ENCODE measurements around the gene MSRB1.
A peak's percentile ranks its signal among the peaks of the same experiment; 100 is the strongest.
"Not testable (repeated sequence)": the region's sequence is repeated elsewhere in the genome, so short reads cannot be mapped to it uniquely, and the experiment has no call there.

The MSRB1 gene

DNA sequence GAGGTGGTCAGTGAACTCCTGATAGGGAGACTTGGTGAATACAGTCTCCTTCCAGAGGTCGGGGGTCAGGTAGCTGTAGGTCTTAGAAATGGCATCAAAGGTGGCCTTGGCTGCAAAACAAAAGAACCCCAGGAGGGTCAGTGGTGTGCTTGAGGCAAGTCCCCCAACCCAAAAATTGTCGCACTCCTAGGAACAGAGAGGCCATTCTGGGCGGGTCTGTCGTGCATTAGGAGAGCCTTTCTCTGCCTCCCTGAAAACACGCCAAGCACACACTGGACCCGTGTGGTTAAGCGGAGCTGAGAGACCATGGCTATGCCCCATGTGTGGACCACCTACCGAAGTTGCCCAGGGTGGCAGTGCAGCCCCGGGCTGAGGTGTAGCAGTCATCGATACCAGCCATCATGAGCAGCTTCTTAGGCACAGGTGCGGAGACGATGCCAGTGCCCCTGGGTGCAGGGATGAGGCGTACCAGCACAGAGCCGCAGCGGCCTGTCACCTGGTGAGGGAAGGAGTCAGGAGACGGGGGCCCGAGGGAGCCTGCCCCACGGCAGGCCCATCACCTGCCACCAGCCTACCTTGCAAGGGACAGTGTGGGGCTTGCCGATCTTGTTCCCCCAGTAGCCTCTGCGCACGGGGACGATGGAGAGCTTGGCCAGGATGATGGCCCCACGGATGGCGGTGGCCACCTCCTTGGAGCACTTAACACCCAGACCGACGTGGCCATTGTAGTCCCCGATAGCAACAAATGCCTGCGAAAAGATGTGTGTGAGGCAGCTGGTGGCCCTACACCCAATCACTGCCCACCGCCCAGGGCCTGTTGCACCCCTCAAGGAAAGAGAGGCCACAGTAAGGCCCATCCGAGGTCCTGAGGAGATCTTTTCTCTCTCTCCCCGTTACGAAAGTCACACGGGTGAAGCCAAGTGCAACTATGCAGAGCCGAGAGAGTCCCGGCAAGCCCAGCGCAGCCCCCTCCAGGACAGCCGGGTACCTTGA is 19.5 kb upstream of the MSRB1 start:
- H3K9me3 Mint-ChIP-seq; ATAC-seq (replicated peaks; ENCODE audit: extremely low read depth, poor library complexity, severe bottlenecking); H3K27me3 Mint-ChIP-seq; DNase-seq (ENCODE audit: low spot score in 2 of 2): not testable (repeated sequence)
- peak overlapping the region; percentile 94 for H3K4me3 Mint-ChIP-seq
- H3K27ac Mint-ChIP-seq (ENCODE audit: low read depth) = peak overlapping the region; percentile 99
- peaks cover 57% of the 10 kb centered on the region for H3K36me3 Mint-ChIP-seq (ENCODE audit: insufficient read depth)
- H3K4me1 Mint-ChIP-seq = peaks cover 65% of the 10 kb centered on the region

DNA sequence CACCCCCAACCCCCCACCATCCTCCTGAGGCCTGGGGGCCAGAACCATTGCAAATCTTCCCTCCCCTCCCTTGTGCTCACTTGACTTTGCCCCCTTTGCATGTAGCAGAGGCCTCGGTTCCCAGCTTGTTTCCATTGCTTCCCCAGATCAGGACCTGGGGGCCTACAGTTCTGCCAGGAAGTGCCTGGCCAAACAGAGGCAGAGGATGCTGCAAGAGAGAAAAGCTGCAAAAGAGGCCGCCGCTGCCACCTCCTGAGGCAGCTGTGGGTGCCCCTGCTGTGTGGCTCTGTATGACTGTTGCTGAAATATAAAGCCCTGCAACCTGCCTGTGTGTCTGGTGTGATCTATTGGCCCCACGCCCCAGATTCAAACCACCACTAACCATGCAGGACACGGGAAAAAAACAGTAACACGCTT is 18.7 kb upstream of the MSRB1 start:
- DNase-seq (ENCODE audit: low spot score in 2 of 2) (no peak), ATAC-seq (replicated peaks; ENCODE audit: extremely low read depth, poor library complexity, severe bottlenecking) (no peak)
- H3K4me3 Mint-ChIP-seq = peak overlapping the region; percentile 94
- no peaks in the 10 kb centered on the region for H3K9me3 Mint-ChIP-seq
- H3K36me3 Mint-ChIP-seq (ENCODE audit: insufficient read depth) = peaks cover 57% of the 10 kb centered on the region
- no peaks in the 10 kb centered on the region for H3K27me3 Mint-ChIP-seq
- H3K27ac Mint-ChIP-seq (ENCODE audit: low read depth) = peak overlapping the region; percentile 99
- H3K4me1 Mint-ChIP-seq = peaks cover 65% of the 10 kb centered on the region

DNA sequence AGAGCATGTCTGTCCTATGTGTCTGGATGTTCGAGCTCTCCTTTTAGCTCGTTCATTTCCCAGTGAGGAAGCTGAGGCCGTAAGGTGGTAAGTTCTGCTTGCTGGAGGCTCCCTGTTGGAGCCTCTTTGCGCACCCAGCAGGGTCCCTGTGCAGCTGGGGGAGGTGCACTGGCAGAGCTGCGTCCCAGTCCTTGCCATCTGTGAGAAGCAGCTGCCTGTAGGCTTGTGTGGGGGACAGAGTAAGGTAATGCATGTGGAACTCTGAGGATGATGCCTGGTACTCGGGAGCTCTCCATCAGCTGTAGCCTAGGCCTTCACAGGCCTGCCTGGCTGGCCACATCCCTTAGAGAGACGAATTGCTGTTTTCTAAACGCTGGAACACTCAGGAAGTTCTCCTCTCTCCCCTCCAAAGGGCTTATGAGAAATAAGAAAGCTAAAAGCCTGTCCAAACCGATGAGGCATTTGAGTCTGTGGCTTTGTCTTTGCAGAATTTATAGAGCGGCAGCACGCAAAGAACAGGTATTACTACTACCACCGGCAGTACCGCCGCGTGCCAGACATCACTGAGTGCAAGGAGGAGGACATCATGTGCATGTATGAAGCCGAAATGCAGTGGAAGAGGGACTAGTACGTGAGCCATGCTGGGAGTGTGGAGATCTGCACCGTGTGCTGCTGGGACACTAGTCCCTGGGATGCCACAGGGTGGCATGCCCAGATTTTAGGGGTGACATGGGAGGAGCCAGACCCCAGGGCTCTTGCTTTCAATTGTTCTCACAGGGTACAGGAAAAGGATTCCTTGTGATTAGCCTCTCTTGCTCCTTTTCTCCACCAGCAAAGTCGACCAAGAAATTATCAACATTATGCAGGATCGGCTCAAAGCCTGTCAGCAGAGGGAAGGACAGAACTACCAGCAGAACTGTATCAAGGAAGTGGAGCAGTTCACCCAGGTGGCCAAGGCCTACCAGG is 17.9 kb upstream of the MSRB1 start:
- Mint-ChIP-seq H3K27me3 (no peaks in the 10 kb centered on the region), H3K36me3 (ENCODE audit: insufficient read depth) (peaks cover 57% of the 10 kb centered on the region), H3K4me1 (peaks cover 64% of the 10 kb centered on the region), H3K27ac (ENCODE audit: low read depth) (peak overlapping the region; percentile 99), H3K4me3 (peak overlapping the region; percentile 94), H3K9me3 (no peaks in the 10 kb centered on the region)
- ATAC-seq (replicated peaks; ENCODE audit: extremely low read depth, poor library complexity, severe bottlenecking) (no peak), DNase-seq (ENCODE audit: low spot score in 2 of 2) (no peak)

DNA sequence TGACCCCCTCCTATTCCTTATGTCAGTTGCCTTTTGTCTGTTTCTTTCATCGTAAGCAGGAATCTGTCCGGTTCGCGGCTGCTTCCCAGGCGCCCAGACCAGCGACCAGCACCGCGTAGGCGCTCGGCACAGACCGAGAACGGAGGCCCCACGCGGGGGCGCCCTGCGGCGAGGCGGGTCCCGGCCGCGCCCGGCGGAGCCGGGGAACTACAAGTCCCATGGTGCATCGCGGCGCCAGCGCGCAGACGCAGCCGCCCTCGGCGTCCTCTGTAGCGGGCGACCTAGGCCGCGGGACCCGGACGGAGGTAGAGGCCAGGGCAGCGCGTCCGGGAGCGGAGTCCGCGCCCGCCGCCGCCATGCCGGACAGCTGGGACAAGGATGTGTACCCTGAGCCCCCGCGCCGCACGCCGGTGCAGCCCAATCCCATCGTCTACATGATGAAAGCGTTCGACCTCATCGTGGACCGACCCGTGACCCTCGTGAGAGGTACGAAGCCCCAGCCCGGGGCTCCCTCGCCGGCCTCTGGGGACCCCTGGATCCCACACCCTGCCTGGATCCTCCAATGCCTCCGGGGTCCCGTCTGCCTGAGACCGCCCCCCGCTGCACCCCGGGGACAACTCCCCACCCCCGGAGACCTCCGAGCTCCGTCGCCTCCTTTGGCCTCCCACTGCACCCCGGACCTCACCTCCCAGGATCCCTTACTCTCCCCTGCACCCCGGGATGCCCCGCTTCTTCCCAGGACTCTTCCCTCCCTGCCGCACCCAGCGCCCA is 16.5 kb upstream of the MSRB1 start, which contains the start of gene NDUFB10:
Gene NDUFB10, plus strand, starts transcription at position 270 of the 771 bp plus-strand sequence. Its CDS starts 87 bp downstream, at position 357.
- Mint-ChIP-seq H3K9me3 (no peaks in the 10 kb centered on the region), H3K27ac (ENCODE audit: low read depth) (peak within 1 kb of the TSS; percentile 99)

DNA sequence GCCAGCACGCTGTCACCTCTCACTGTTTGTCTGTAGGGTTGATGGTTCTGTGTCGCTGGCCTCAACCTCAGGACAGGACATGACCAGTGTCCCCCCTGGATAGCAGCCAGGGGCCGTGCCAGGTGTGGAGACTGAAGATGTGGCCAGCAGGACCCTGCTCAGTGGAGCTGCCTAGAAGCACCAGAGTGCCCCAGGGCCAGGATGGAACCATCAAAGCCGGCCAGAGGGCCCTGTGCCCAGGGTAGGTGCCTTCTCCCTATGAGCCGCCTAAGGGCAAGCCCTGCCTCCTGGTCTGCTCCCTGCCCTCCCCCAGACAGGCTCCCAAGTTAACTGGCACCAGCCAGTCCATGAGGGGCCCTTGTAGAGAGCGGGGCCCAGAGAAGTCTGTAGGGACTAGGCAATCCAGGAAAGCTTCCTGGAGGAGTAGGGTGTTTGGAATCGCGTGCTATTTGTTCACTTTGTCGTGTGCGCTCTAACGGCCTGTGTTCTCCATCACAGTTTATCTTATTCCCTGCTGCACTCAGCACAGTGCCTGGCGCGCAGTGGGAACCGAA is 15.8 kb upstream of the MSRB1 start:
- H3K4me3 Mint-ChIP-seq = peak overlapping the region; percentile 94
- peaks cover 39% of the 10 kb centered on the region for H3K36me3 Mint-ChIP-seq (ENCODE audit: insufficient read depth)
- H3K4me1 Mint-ChIP-seq = peaks cover 44% of the 10 kb centered on the region
- no peaks in the 10 kb centered on the region for H3K9me3 Mint-ChIP-seq
- DNase-seq (ENCODE audit: low spot score in 2 of 2) (no peak), ATAC-seq (replicated peaks; ENCODE audit: extremely low read depth, poor library complexity, severe bottlenecking) (no peak)
- peak overlapping the region; percentile 44 for H3K27ac Mint-ChIP-seq (ENCODE audit: low read depth)
- no peaks in the 10 kb centered on the region for H3K27me3 Mint-ChIP-seq

More for the DNA sequence above, 16.5 kb upstream of the MSRB1 start, which contains the start of gene NDUFB10:
- peaks cover 45% of the 10 kb centered on the region for H3K36me3 Mint-ChIP-seq (ENCODE audit: insufficient read depth)
- peaks cover 51% of the 10 kb centered on the region for H3K4me1 Mint-ChIP-seq
- H3K4me3 Mint-ChIP-seq = peak within 1 kb of the TSS; percentile 94
- DNase-seq (ENCODE audit: low spot score in 2 of 2) (peak; percentile 78 to 87), ATAC-seq (replicated peaks; ENCODE audit: extremely low read depth, poor library complexity, severe bottlenecking) (peak; percentile 65)
- no peaks in the 10 kb centered on the region for H3K27me3 Mint-ChIP-seq

DNA sequence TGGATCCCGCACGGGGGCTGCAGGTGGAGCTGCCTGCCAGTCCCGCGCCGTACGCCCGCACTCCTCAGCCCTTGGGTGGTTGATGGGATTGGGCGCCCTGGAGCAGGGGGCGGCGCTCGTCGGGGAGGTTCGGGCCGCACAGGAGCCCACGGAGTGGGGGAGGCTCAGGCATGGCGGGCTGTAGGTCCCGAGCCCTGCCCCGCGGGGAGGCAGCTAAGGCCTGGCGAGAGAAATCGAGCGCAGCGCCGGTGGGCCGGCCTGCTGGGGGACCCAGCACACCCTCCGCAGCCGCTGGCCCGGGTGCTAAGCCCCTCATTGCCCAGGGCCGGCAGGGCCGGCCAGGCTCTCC is 15.1 kb upstream of the MSRB1 start:
- Mint-ChIP-seq H3K4me1 (peaks cover 38% of the 10 kb centered on the region), H3K36me3 (ENCODE audit: insufficient read depth) (peaks cover 32% of the 10 kb centered on the region)
- ATAC-seq (replicated peaks; ENCODE audit: extremely low read depth, poor library complexity, severe bottlenecking); H3K9me3 Mint-ChIP-seq; H3K27me3 Mint-ChIP-seq; H3K27ac Mint-ChIP-seq (ENCODE audit: low read depth); H3K4me3 Mint-ChIP-seq; DNase-seq (ENCODE audit: low spot score in 2 of 2): not testable (repeated sequence)

DNA sequence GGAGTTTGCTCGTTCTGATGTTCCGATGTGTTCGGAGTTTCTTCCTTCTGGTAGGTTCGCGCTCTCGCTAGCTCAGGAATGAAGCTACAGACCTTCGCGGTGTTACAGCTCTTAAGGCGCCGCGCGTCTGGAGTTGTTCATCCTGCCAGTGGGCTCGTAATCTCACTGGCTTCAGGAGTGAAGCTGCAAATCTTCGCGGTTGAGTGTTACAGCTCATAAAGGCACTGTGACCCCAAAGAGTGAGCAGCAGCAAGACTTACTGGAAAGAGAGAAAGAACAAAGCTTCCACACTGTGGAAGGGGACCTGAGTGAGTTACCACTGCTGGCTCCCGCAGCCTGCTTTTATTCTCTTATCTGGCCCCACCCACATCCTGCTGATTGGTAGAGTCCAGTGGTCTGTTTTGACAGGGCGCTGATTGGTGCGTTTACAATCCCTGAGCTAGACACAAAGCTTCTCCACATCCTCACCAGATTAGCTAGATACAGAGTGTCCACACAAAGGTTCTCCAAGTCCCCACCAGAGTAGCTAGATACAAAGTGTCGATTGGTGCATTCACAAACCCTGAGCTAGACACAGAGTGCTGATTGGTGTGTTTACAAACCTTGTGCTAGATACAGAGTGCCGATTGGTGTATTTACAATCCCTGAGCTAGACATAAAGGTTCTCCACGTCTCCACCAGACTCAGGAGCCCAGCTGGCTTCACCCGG is 14.6 kb upstream of the MSRB1 start:
- DNase-seq (ENCODE audit: low spot score in 2 of 2); H3K27me3 Mint-ChIP-seq; H3K9me3 Mint-ChIP-seq; ATAC-seq (replicated peaks; ENCODE audit: extremely low read depth, poor library complexity, severe bottlenecking); H3K27ac Mint-ChIP-seq (ENCODE audit: low read depth); H3K4me3 Mint-ChIP-seq: not testable (repeated sequence)
- peaks cover 33% of the 10 kb centered on the region for H3K4me1 Mint-ChIP-seq
- H3K36me3 Mint-ChIP-seq (ENCODE audit: insufficient read depth) = peaks cover 27% of the 10 kb centered on the region

DNA sequence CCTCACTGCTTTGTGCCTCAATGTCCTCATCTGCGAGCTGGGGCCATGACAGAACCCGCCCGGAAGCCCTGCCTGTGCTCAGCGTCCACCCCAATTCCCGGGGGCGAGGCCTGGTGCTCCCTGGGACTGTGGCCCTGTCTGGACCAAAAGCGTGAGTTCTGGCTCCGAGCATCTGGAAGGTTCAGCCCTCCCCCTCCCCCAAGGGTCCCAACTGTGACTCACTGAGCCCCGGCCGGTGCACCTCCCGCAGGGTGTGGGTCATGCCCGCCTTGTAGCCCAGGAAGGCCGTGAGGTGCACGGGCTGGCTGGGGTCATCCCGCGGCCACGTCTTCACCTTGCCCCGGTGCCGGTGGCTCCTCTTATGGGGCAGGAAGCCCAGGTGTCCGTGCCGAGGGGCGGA is 10.7 kb upstream of the MSRB1 start:
- H3K9me3 Mint-ChIP-seq = no peaks in the 10 kb centered on the region
- H3K36me3 Mint-ChIP-seq (ENCODE audit: insufficient read depth) = no peaks in the 10 kb centered on the region
- H3K27ac Mint-ChIP-seq (ENCODE audit: low read depth) = no peak overlapping the region
- no peaks in the 10 kb centered on the region for H3K4me1 Mint-ChIP-seq
- no peak overlapping the region for H3K4me3 Mint-ChIP-seq
- no peaks in the 10 kb centered on the region for H3K27me3 Mint-ChIP-seq
- DNase-seq (ENCODE audit: low spot score in 2 of 2) = no peak
- no peak for ATAC-seq (replicated peaks; ENCODE audit: extremely low read depth, poor library complexity, severe bottlenecking)

DNA sequence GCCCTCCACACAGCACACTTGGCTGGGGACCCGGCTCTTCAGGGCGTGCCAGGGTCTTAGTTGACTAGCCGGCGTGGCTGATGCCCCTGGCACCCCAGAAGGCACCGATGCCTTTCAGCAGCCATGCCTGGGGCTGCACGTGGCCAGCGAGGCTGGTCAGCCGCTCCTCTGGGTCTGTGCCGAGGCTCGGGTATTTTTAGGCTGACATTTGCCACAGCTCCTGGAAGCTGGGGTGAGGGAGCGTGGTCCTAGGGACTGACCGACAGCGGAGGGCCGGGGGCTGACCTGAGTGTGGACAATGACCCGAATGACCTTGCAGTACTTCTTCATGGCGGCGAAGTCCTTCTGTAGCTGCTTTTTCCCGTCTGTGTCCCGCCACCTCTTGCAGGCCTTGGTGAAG is 7.6 kb upstream of the MSRB1 start:
- no peak overlapping the region for H3K27ac Mint-ChIP-seq (ENCODE audit: low read depth)
- H3K4me3 Mint-ChIP-seq = no peak overlapping the region
- no peaks in the 10 kb centered on the region for H3K27me3 Mint-ChIP-seq
- ATAC-seq (replicated peaks; ENCODE audit: extremely low read depth, poor library complexity, severe bottlenecking) (no peak), DNase-seq (ENCODE audit: low spot score in 2 of 2) (no peak)
- no peaks in the 10 kb centered on the region for H3K9me3 Mint-ChIP-seq
- no peaks in the 10 kb centered on the region for H3K4me1 Mint-ChIP-seq
- no peaks in the 10 kb centered on the region for H3K36me3 Mint-ChIP-seq (ENCODE audit: insufficient read depth)

DNA sequence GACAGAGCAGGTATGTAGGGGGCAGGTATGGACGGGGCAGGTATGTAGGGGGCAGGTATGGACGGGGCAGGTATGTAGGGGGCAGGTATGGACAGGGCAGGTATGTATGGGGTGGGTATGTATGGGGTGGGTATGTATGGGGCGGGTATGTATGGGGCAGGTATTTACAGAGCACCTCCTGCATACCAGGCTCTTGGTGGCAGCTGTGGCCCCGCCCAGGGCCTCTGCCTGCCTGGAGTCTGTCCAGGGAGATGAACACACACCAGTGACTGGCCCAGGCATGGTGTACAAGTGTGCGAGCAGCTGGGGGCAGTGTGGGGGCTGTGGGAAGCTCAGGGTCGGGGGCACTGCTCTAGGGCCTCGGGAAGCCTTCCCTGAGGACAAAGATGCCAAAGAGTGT is 7.0 kb upstream of the MSRB1 start:
- no peaks in the 10 kb centered on the region for H3K9me3 Mint-ChIP-seq
- H3K36me3 Mint-ChIP-seq (ENCODE audit: insufficient read depth) = no peaks in the 10 kb centered on the region
- no peaks in the 10 kb centered on the region for H3K4me1 Mint-ChIP-seq
- no peak overlapping the region for H3K4me3 Mint-ChIP-seq
- DNase-seq (ENCODE audit: low spot score in 2 of 2) (no peak), ATAC-seq (replicated peaks; ENCODE audit: extremely low read depth, poor library complexity, severe bottlenecking) (no peak)
- H3K27me3 Mint-ChIP-seq = no peaks in the 10 kb centered on the region
- H3K27ac Mint-ChIP-seq (ENCODE audit: low read depth) = no peak overlapping the region

DNA sequence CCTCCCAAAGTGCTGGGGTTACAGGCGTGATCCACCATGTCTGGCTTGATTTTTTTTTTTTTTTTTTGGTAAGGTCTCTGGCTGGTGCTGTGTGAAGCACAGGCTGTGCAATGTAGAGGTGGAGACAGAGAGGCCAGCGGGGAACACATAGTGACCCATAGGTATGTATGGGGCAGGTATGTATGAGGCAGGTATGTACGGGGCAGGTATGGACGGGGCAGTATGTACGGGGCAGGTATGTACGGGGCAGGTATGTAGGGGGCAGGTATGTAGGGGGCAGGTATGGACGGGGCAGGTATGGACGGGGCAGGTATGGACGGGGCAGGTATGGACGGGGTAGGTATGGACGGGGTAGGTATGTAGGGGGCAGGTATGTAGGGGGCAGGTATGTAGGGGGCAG is 6.5 kb upstream of the MSRB1 start:
- no peak overlapping the region for H3K4me3 Mint-ChIP-seq
- ATAC-seq (replicated peaks; ENCODE audit: extremely low read depth, poor library complexity, severe bottlenecking) (no peak), DNase-seq (ENCODE audit: low spot score in 2 of 2) (no peak)
- H3K27me3 Mint-ChIP-seq = no peaks in the 10 kb centered on the region
- H3K4me1 Mint-ChIP-seq = no peaks in the 10 kb centered on the region
- no peaks in the 10 kb centered on the region for H3K9me3 Mint-ChIP-seq
- no peaks in the 10 kb centered on the region for H3K36me3 Mint-ChIP-seq (ENCODE audit: insufficient read depth)
- H3K27ac Mint-ChIP-seq (ENCODE audit: low read depth) = no peak overlapping the region

All from central memory CD8-positive, alpha-beta T cell (primary cell).